Gastrocnemius medialis (tissue), 4 donors: ENCODE results near the gene LUZP2.

Experiments used
- CTCF ChIP-seq, 5 experiments: fragments of 450-650 bp in 3 of 5; fragments of 200-600 bp in 2 of 5; sonication (generic) in 2 of 5; IDR thresholded peaks in 4 of 5; conservative IDR thresholded peaks in 1 of 5; 1 replicate in 4 of 5; 2 replicates in 1 of 5; pipeline ENCODE4 v1.5.1; 2016 to 2019; ENCODE audit warnings: antibody characterized with exemption in 5 of 5, mild to moderate bottlenecking in 3 of 5, moderate library complexity in 3 of 5
- POLR2A ChIP-seq, 2 donors: fragments of 450-650 bp; IDR thresholded peaks; one replicate each; pipeline ENCODE4 v1.6.1; 2017; ENCODE audit warnings: antibody characterized with exemption in 2 of 2, mild to moderate bottlenecking in 2 of 2, moderate library complexity in 2 of 2

DNA sequence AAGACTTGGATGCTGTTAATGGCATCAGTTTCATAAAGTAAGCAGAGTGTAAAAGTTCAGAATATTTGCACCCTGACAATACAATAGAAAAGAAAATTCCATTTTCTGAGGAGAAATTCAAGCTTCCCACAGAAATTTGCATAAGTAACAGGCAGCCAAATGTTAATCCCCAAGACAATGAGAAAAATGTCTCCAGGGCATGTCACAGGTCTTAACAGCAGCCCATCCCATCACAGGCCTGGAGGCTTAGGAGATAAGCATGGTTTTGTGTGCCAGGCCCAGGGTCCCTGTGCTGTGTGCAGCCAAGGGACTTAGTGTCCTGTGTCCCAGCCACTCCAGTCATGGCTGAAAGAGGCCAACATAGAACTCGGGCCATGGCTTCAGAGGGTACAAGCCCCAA, 347.6 kb downstream of the LUZP2 start:
- TF ChIP-seq CTCF (IDR thresholded peaks at IDR 0.05 in 4 of 5, conservative IDR thresholded peaks at IDR 0.05 in 1 of 5) (no peak), POLR2A (IDR thresholded peaks at IDR 0.05) (no peak)
